ENCODE results near the gene MS4A7. TPM values are rescaled to one million over a fixed set of nuclear protein-coding genes. Genes with fewer than 3 reads are reported as not detected.

The MS4A7 gene
- total and polyA plus RNA-seq, 12 donors = 2.3 to 23.9 (median 5.5) TPM

DNA sequence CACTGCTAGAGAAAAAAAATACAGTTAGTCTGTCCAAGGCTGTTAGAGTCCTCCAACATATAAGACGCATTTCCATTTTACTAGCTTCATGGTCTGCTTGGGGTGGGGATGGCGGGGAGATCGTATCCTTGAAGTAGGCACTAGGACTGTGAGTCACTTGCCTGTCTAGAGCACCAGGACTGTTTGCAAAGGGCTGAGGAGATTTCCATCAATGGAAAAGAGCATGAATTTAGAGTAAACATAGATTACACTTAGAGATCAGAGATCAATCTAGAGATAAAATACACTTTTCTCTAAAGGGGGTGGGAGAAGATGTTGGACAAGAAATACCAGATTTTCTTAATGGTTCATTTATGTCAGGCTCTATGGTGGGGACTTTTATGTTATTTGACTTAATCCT lies 1.7 kb upstream of the MS4A7 start:
- Histone ChIP-seq H3K27me3 (peaks cover 0 to 11% (median 0%) of the 10 kb centered on the region in 7 donors), H3K36me3 (no peaks in the 10 kb centered on the region), H3K9me3 (no peaks in the 10 kb centered on the region), H3K4me1 (peaks cover 0 to 23% (median 0%) of the 10 kb centered on the region in 9 donors), H3K4me3 (no peak overlapping the region), H3K27ac (peak overlapping the region in 1 of 10 donors; percentile 92)
- WGBS, 2 donors = 85 to 91% methylated on average over 3 of the region's 3 CpGs
- no peak for TF ChIP-seq CTCF (IDR thresholded peaks at IDR 0.05)
- DNase-seq (no peak), ATAC-seq (no peak)
- intact Hi-C loops (cut with DNase I) = no loop called here

- H3K27ac ChIP-seq = peak overlapping the region in 3 of 10 donors; percentile 5 to 92 (median 47)
- 82% methylated on average over 2 of the region's 2 CpGs for WGBS, 2 donors
- peak in 7 of 8 donors; percentile 73 to 84 (median 78) for ATAC-seq
Observed at GRCh38 chr11:60377401-60378136, 763 bp upstream of the MS4A7 start.

DNA sequence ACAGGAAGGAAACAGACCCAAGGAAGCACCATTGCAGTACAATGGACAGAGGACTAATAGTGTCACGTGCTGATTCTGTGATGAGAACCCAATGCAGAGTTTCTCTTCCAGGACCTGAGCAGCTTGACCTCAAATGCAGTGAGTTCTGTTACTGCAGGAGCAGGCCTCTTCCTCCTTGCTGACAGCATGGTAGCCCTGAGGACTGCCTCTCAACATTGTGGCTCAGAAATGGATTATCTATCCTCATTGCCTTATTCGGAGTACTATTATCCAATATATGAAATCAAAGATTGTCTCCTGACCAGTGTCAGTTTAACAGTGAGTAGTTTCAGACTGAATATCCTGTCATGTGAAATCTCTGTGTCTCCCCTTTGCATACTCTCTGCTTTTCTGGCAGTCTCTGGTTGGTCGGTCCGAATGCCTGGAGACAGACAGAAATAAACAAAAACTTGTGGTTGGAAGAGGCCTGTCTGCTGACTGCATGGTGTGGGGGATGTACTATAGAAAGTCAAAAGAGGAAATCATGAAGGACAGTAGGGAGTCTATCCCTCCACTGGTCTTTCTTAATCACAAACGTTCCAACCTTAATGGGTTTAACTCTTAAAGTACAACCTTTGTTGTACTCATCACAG lies 11.1 kb downstream of the MS4A7 start:
- H3K9me3 ChIP-seq = peaks cover 0 to 4% (median 0%) of the 10 kb centered on the region in 11 donors
- H3K27me3 ChIP-seq = peaks cover 0 to 3% (median 0%) of the 10 kb centered on the region in 7 donors
- peaks cover 0 to 42% (median 0%) of the 10 kb centered on the region in 9 donors for H3K36me3 ChIP-seq
- TF ChIP-seq CTCF (IDR thresholded peaks at IDR 0.05) = no peak
- WGBS, 2 donors = 53 to 64% methylated on average over 5 of the region's 5 CpGs
- DNase-seq (no peak), ATAC-seq (peak; percentile 24 to 83 (median 57))
- peak overlapping the region in 1 of 10 donors; percentile 69 for H3K27ac ChIP-seq
- peaks cover 0 to 44% (median 0%) of the 10 kb centered on the region in 9 donors for H3K4me1 ChIP-seq
- intact Hi-C loops (cut with DNase I) = no loop called here
- H3K4me3 ChIP-seq = no peak overlapping the region

More at GRCh38 chr11:60377401-60378136, 763 bp upstream of the MS4A7 start:
- Histone ChIP-seq H3K9me3 (no peaks in the 10 kb centered on the region), H3K27me3 (peaks cover 0 to 11% (median 0%) of the 10 kb centered on the region in 7 donors), H3K4me1 (peaks cover 0 to 14% (median 0%) of the 10 kb centered on the region in 9 donors), H3K4me3 (peak overlapping the region in 1 of 10 donors; percentile 58), H3K36me3 (no peaks in the 10 kb centered on the region)
- intact Hi-C loops (cut with DNase I) = no loop called here
- DNase-seq = peak in 1 of 2 donors; percentile 50
- TF ChIP-seq CTCF (IDR thresholded peaks at IDR 0.05) = no peak

GRCh38 chr11:60390419-60390818 lies 12.1 kb downstream of the MS4A7 start:
- H3K27me3 ChIP-seq = peaks cover 0 to 3% (median 0%) of the 10 kb centered on the region in 7 donors
- H3K36me3 ChIP-seq = peaks cover 0 to 33% (median 0%) of the 10 kb centered on the region in 9 donors
- DNase-seq = no peak
- no peak for TF ChIP-seq CTCF (IDR thresholded peaks at IDR 0.05)
- H3K27ac ChIP-seq = peak overlapping the region in 1 of 10 donors; percentile 69
- no peak overlapping the region for H3K4me3 ChIP-seq
- peaks cover 0 to 4% (median 0%) of the 10 kb centered on the region in 11 donors for H3K9me3 ChIP-seq
- H3K4me1 ChIP-seq = peaks cover 0 to 44% (median 0%) of the 10 kb centered on the region in 9 donors
- intact Hi-C loops (cut with DNase I) = no loop called here
- ATAC-seq = no peak
